Esophagus squamous epithelium (tissue), 5 donors: ENCODE measurements around the gene THSD7A. TPM values are rescaled to one million over a fixed set of nuclear protein-coding genes. Genes with fewer than 3 reads are reported as not detected.

Source experiments
- DNase-seq: peaks from one replicate; lab custom pipeline; 2025; lab: John Stamatoyannopoulos, UW
- H3K27ac ChIP-seq, 4 donors: fragments of 200-600 bp; sonication (generic); one replicate each; pipeline ENCODE4 v1.5.1; 2016 to 2019; ENCODE audit warnings: mild to moderate bottlenecking in 1 of 4
- H3K27me3 ChIP-seq, 4 donors: fragments of 200-600 bp; sonication (generic); 1 replicate in 3 of 4; 2 replicates in 1 of 4; pipeline versions ENCODE4 v1.5.1 to v1.6.0; 2017 to 2021; ENCODE audit warnings: antibody characterized with exemption in 1 of 4
- H3K36me3 ChIP-seq, 3 donors: fragments of 200-600 bp; sonication (generic); one replicate each; pipeline ENCODE4 v1.5.1; 2016 to 2019
- H3K4me1 ChIP-seq, 3 donors: fragments of 200-600 bp; sonication (generic); one replicate each; pipeline ENCODE4 v1.5.1; 2017 to 2019
- H3K4me3 ChIP-seq, 4 donors: fragments of 200-600 bp; sonication (generic); 1 replicate in 3 of 4; 2 replicates in 1 of 4; pipeline ENCODE4 v1.5.1; 2016 to 2019; ENCODE audit warnings: mild to moderate bottlenecking in 2 of 4, moderate library complexity in 1 of 4
- H3K9me3 ChIP-seq, 3 donors: fragments of 200-600 bp; sonication (generic); one replicate each; pipeline ENCODE4 v1.5.1; 2016 to 2019
- POLR2A ChIP-seq, 4 donors: fragments of 450-650 bp; IDR thresholded peaks; one replicate each; pipeline ENCODE4 v1.6.1; 2017; ENCODE audit warnings: antibody characterized with exemption in 4 of 4, mild to moderate bottlenecking in 4 of 4, moderate library complexity in 3 of 4
- WGBS, 2 donors: methylation state at CpG; one replicate each; pipeline ENCODE4 v1.1.5; 2018; 5-methylcytosine and 5-hydroxymethylcytosine counted together
- intact Hi-C: fragments of 100-400 bp; cut with DNase I; formaldehyde crosslinking; loops from one replicate; pipeline ENCODE4 v1.15.0; 2022
- total RNA-seq, 4 donors: library from RNA; depleted of rRNA; stranded (reverse); fragments of >200 nt; gene quantifications; one replicate each; pipeline ENCODE4 v1.1.0, GENCODE V29; 2016
- TF ChIP-seq, protein P1 (sequence below), 6 experiments: fragments of 450-650 bp in 4 of 6; fragments of 200-600 bp in 2 of 6; sonication (generic) in 2 of 6; IDR thresholded peaks; one replicate each; pipeline ENCODE4 v1.5.1; 2016 to 2019; ENCODE audit warnings: antibody characterized with exemption in 6 of 6, mild to moderate bottlenecking in 4 of 6, moderate library complexity in 4 of 6
- donor health status: DM: yes; HTN: yes; CAD: no.

THSD7A gene
- total RNA-seq, 4 donors from 2014 or later: 0.57 to 2.5 (median 1.4) TPM; not detected in 1

- intact Hi-C loops: no loop called here
- H3K4me3 ChIP-seq: no peak overlapping the region
- no peaks in the 10 kb centered on the region for H3K27me3 ChIP-seq
- H3K4me1 ChIP-seq: no peaks in the 10 kb centered on the region
- H3K9me3 ChIP-seq: no peaks in the 10 kb centered on the region
- no peaks in the 10 kb centered on the region for H3K36me3 ChIP-seq
- DNase-seq: no peak
- WGBS, 2 donors: 54 to 65% methylated on average over 2 of the region's 2 CpGs
- TF ChIP-seq, protein P1, sequence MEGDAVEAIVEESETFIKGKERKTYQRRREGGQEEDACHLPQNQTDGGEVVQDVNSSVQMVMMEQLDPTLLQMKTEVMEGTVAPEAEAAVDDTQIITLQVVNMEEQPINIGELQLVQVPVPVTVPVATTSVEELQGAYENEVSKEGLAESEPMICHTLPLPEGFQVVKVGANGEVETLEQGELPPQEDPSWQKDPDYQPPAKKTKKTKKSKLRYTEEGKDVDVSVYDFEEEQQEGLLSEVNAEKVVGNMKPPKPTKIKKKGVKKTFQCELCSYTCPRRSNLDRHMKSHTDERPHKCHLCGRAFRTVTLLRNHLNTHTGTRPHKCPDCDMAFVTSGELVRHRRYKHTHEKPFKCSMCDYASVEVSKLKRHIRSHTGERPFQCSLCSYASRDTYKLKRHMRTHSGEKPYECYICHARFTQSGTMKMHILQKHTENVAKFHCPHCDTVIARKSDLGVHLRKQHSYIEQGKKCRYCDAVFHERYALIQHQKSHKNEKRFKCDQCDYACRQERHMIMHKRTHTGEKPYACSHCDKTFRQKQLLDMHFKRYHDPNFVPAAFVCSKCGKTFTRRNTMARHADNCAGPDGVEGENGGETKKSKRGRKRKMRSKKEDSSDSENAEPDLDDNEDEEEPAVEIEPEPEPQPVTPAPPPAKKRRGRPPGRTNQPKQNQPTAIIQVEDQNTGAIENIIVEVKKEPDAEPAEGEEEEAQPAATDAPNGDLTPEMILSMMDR (IDR thresholded peaks at IDR 0.05): no peak
- no peak for TF ChIP-seq POLR2A (IDR thresholded peaks at IDR 0.05)
- H3K27ac ChIP-seq: no peak overlapping the region
These were observed 133.6 kb downstream of the THSD7A start for GRCh38 chr7:11698384-11698871.

GRCh38 chr7:11690395-11690794 lies 141.6 kb downstream of the THSD7A start:
- Histone ChIP-seq H3K27me3 (no peaks in the 10 kb centered on the region), H3K4me3 (no peak overlapping the region), H3K9me3 (no peaks in the 10 kb centered on the region), H3K27ac (no peak overlapping the region), H3K36me3 (no peaks in the 10 kb centered on the region), H3K4me1 (no peaks in the 10 kb centered on the region)
- no peak for TF ChIP-seq POLR2A (IDR thresholded peaks at IDR 0.05)
- TF ChIP-seq, protein P1 (IDR thresholded peaks at IDR 0.05): no peak
- intact Hi-C loops: no loop called here
- 35 to 42% methylated on average over 3 of the region's 3 CpGs for WGBS, 2 donors
- DNase-seq: no peak

DNA sequence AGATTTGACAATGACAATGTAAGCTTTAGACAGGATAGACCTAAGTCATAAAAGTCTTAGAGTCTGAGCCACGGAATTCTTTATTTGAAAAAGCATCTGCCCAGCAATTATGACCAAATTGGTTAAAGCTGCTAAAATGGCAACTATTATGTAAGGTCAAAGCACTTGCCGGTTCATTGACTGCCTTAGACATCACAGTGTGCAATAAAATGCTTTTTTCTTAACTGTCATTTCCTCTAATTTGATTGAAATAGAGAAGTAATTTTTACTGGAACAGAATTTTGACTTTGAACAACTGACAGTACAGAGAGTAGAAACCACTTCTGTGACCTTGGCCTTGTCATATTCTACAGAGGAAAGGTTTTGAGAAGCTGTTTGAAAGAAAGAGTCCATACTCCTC lies 142.9 kb downstream of the THSD7A start:
- H3K4me3 ChIP-seq: no peak overlapping the region
- DNase-seq: no peak
- intact Hi-C loops: no loop called here
- H3K27me3 ChIP-seq: no peaks in the 10 kb centered on the region
- no peak for TF ChIP-seq POLR2A (IDR thresholded peaks at IDR 0.05)
- TF ChIP-seq, protein P1 (IDR thresholded peaks at IDR 0.05): no peak
- H3K9me3 ChIP-seq: no peaks in the 10 kb centered on the region
- 48 to 52% methylated on average over 2 of the region's 2 CpGs for WGBS, 2 donors
- no peaks in the 10 kb centered on the region for H3K4me1 ChIP-seq
- no peak overlapping the region for H3K27ac ChIP-seq
- no peaks in the 10 kb centered on the region for H3K36me3 ChIP-seq

DNA sequence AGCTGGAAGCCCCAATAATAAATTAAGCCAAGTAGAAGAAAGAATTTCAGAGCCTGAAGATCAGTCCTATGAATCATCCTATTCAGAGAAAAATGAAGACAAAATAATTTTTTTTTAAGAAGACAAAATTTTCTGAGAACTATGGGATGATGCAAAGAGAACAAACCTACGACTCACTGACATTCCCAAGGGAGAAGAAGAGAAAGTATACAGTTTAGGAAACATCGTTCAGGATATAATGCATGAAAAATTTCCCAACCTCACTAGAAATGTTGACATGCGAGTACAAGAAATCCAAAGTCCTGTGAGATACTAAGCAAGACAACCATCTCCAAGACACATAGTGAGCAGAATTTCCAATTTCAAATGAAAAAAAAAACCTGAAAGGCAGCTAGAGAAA lies 150.5 kb downstream of the THSD7A start:
- 69 to 86% methylated on average over 3 of the region's 3 CpGs for WGBS, 2 donors
- Histone ChIP-seq H3K27ac (no peak overlapping the region), H3K4me1 (no peaks in the 10 kb centered on the region), H3K9me3 (no peaks in the 10 kb centered on the region), H3K27me3 (no peaks in the 10 kb centered on the region), H3K4me3 (no peak overlapping the region), H3K36me3 (no peaks in the 10 kb centered on the region)
- TF ChIP-seq, protein P1 (IDR thresholded peaks at IDR 0.05): no peak
- TF ChIP-seq POLR2A (IDR thresholded peaks at IDR 0.05): no peak
- no peak for DNase-seq
- intact Hi-C loops: no loop called here

DNA sequence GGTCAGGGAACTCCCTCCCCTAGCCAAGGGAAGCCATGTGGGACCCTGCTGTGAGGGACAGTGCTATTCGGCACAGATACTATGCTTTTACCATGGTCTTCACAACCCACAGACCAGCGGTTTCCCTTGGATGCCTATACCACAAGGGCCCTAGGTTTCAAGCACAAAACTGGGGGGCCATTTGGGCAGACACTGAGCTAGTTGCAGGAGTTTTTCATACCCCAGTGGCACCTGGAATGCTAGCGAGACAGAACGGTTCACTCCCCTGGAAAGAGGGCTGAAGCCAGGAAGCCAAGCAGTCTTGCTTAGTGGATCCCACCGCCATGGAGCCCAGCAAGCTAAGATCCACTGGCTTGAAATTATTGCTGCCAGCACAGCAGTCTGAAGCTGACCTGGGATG lies 156.8 kb downstream of the THSD7A start:
- intact Hi-C loops: no loop called here
- peaks cover 0 to 6% (median 0%) of the 10 kb centered on the region in 3 donors for H3K9me3 ChIP-seq
- H3K27ac ChIP-seq: no peak overlapping the region
- 79 to 92% methylated on average over 2 to 4 of the region's 5 CpGs for WGBS, 2 donors
- H3K4me3 ChIP-seq: no peak overlapping the region
- no peaks in the 10 kb centered on the region for H3K27me3 ChIP-seq
- no peak for TF ChIP-seq POLR2A (IDR thresholded peaks at IDR 0.05)
- TF ChIP-seq, protein P1 (IDR thresholded peaks at IDR 0.05): no peak
- DNase-seq: no peak
- no peaks in the 10 kb centered on the region for H3K4me1 ChIP-seq
- no peaks in the 10 kb centered on the region for H3K36me3 ChIP-seq
